ENCODE data around the gene YIPF7. TPM values are rescaled to one million over a fixed set of nuclear protein-coding genes. Genes with fewer than 3 reads are reported as not detected.
A peak's percentile ranks its signal among the peaks of the same experiment; 100 is the strongest.

The YIPF7 gene
- total and polyA plus RNA-seq, 9 of the 15 experiments (the other 6 are each of a cell fraction or from before 2014, with no cell fraction given): 0.14 TPM; not detected in 8

- TF ChIP-seq HES1 (IDR thresholded peaks at IDR 0.05; ENCODE audit: low read depth) (no peak), PRPF4 (IDR thresholded peaks at IDR 0.05; ENCODE audit: insufficient read depth, low read depth, low read length, poor library complexity, severe bottlenecking) (peak; percentile 47), ZC3H11A (IDR thresholded peaks at IDR 0.05; ENCODE audit: low read depth, low read length) (no peak), ZNF511 (CRISPR knock-in tag; IDR thresholded peaks at IDR 0.05) (no peak), BRCA1 (IDR thresholded peaks at IDR 0.05) (no peak), BRCA1 (CRISPR knock-in tag; IDR thresholded peaks at IDR 0.05) (no peak), GABPA (tag; conservative IDR thresholded peaks at IDR 0.05; ENCODE audit: low read depth) (peak; percentile 72), PHF20 (IDR thresholded peaks at IDR 0.05; ENCODE audit: partially characterized antibody) (peak; percentile 96), KDM4B (IDR thresholded peaks at IDR 0.05; ENCODE audit: borderline replicate concordance in 2 of 2, low read depth in 1 of 2) (no peak), ZNF778 (CRISPR knock-in tag; IDR thresholded peaks at IDR 0.05) (no peak), ILK (tag; IDR thresholded peaks at IDR 0.05; ENCODE audit: borderline replicate concordance, low read depth) (no peak), SMARCE1 (IDR thresholded peaks at IDR 0.05) (no peak), POLR2AphosphoS2 (IDR thresholded peaks at IDR 0.05; ENCODE audit: low read length) (no peak), TCF3 (CRISPR knock-in tag; IDR thresholded peaks at IDR 0.05) (no peak), BDP1 (IDR thresholded peaks at IDR 0.05; ENCODE audit: insufficient read depth, insufficient read length) (no peak), U2AF2 (optimal IDR thresholded peaks at IDR 0.05; ENCODE audit: low read depth, low read length) (no peak), ELF2 (CRISPR knock-in tag; IDR thresholded peaks at IDR 0.05) (peak; percentile 96), ZNF444 (CRISPR knock-in tag; IDR thresholded peaks at IDR 0.05) (no peak)
- TF ChIP-seq, protein P1, sequence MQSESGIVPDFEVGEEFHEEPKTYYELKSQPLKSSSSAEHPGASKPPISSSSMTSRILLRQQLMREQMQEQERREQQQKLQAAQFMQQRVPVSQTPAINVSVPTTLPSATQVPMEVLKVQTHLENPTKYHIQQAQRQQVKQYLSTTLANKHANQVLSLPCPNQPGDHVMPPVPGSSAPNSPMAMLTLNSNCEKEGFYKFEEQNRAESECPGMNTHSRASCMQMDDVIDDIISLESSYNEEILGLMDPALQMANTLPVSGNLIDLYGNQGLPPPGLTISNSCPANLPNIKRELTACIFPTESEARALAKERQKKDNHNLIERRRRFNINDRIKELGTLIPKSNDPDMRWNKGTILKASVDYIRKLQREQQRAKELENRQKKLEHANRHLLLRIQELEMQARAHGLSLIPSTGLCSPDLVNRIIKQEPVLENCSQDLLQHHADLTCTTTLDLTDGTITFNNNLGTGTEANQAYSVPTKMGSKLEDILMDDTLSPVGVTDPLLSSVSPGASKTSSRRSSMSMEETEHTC (IDR thresholded peaks at IDR 0.05): peak; percentile 75
- TF ChIP-seq, protein P2, sequence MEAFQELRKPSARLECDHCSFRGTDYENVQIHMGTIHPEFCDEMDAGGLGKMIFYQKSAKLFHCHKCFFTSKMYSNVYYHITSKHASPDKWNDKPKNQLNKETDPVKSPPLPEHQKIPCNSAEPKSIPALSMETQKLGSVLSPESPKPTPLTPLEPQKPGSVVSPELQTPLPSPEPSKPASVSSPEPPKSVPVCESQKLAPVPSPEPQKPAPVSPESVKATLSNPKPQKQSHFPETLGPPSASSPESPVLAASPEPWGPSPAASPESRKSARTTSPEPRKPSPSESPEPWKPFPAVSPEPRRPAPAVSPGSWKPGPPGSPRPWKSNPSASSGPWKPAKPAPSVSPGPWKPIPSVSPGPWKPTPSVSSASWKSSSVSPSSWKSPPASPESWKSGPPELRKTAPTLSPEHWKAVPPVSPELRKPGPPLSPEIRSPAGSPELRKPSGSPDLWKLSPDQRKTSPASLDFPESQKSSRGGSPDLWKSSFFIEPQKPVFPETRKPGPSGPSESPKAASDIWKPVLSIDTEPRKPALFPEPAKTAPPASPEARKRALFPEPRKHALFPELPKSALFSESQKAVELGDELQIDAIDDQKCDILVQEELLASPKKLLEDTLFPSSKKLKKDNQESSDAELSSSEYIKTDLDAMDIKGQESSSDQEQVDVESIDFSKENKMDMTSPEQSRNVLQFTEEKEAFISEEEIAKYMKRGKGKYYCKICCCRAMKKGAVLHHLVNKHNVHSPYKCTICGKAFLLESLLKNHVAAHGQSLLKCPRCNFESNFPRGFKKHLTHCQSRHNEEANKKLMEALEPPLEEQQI (IDR thresholded peaks at IDR 0.05): no peak
- TF ChIP-seq, protein P3, sequence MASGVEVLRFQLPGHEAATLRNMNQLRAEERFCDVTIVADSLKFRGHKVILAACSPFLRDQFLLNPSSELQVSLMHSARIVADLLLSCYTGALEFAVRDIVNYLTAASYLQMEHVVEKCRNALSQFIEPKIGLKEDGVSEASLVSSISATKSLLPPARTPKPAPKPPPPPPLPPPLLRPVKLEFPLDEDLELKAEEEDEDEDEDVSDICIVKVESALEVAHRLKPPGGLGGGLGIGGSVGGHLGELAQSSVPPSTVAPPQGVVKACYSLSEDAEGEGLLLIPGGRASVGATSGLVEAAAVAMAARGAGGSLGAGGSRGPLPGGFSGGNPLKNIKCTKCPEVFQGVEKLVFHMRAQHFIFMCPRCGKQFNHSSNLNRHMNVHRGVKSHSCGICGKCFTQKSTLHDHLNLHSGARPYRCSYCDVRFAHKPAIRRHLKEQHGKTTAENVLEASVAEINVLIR (CRISPR knock-in tag; IDR thresholded peaks at IDR 0.05): peak; percentile 95
- TF ChIP-seq, protein P4, sequence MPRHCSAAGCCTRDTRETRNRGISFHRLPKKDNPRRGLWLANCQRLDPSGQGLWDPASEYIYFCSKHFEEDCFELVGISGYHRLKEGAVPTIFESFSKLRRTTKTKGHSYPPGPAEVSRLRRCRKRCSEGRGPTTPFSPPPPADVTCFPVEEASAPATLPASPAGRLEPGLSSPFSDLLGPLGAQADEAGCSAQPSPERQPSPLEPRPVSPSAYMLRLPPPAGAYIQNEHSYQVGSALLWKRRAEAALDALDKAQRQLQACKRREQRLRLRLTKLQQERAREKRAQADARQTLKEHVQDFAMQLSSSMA (CRISPR knock-in tag; IDR thresholded peaks at IDR 0.05): no peak
Measured at GRCh38 chr4:44678094-44679041, 26.9 kb upstream of the YIPF7 start, which contains the start of gene GUF1 (continued).
